Sigmoid colon (tissue), 7 donors: ENCODE results near the gene TACC2. TPM values are rescaled to one million over a fixed set of nuclear protein-coding genes. Genes with fewer than 3 reads are reported as not detected.

Experiments
- DNase-seq: peaks from one replicate; pipeline ENCODE4 v3.0.0-alpha.2; 2019
- H3K27ac ChIP-seq, 4 donors: fragments of 200-600 bp; sonication (generic); one replicate each; pipeline ENCODE4 v1.5.1; 2016 to 2019; ENCODE audit warnings: mild to moderate bottlenecking in 1 of 4
- H3K27me3 ChIP-seq, 3 donors: fragments of 200-600 bp; sonication (generic); one replicate each; pipeline ENCODE4 v1.5.1; 2019; ENCODE audit warnings: mild to moderate bottlenecking in 1 of 3
- H3K36me3 ChIP-seq, 4 donors: fragments of 200-600 bp; sonication (generic); one replicate each; pipeline ENCODE4 v1.5.1; 2016 to 2019
- H3K4me1 ChIP-seq, 4 donors: fragments of 200-600 bp; sonication (generic); one replicate each; pipeline ENCODE4 v1.5.1; 2017 to 2019
- H3K4me3 ChIP-seq, 4 donors: fragments of 200-600 bp; sonication (generic); one replicate each; pipeline ENCODE4 v1.5.1; 2017 to 2019; ENCODE audit warnings: mild to moderate bottlenecking in 2 of 4, moderate library complexity in 1 of 4
- H3K9me3 ChIP-seq, 4 donors: fragments of 200-600 bp in 3 of 4; sonication (generic) in 3 of 4; one replicate each; pipeline versions ENCODE4 v1.5.1 to v1.6.1; 2013 to 2019
- EP300 ChIP-seq, 4 donors: sonication (generic); formaldehyde crosslinking; IDR thresholded peaks; one replicate each; pipeline ENCODE4 v1.6.1; 2017; ENCODE audit warnings: antibody characterized with exemption in 4 of 4
- POLR2A ChIP-seq, 2 donors: fragments of 450-650 bp; IDR thresholded peaks; one replicate each; pipeline ENCODE4 v1.6.1; 2016; ENCODE audit warnings: antibody characterized with exemption in 2 of 2, mild to moderate bottlenecking in 2 of 2, moderate library complexity in 2 of 2
- POLR2AphosphoS5 ChIP-seq, 4 donors: sonication (generic); formaldehyde crosslinking; IDR thresholded peaks; one replicate each; pipeline ENCODE4 v1.6.1; 2017; ENCODE audit warnings: antibody characterized with exemption in 4 of 4
- WGBS, 2 donors: extraction: QIAGEN DNeasy Blood & Tissue Kit; methylation state at CpG; one replicate each; pipeline ENCODE4 v1.1.7; 2013; 5-methylcytosine and 5-hydroxymethylcytosine counted together
- intact Hi-C: fragments of 100-400 bp; cut with DNase I; formaldehyde crosslinking; loops from one replicate; pipeline ENCODE4 v1.15.1; 2023
- polyA plus RNA-seq, 3 donors: library from polyadenylated mRNA; stranded (reverse); fragments of 200-250 nt; gene quantifications; one replicate each; pipeline ENCODE4 v1.2.3, GENCODE V29; 2013
- total RNA-seq, 4 donors: library from RNA; depleted of rRNA; stranded (reverse); fragments of >200 nt; gene quantifications; one replicate each; pipeline ENCODE4 v1.1.0, GENCODE V29; 2016
- TF ChIP-seq, protein P1 (sequence below), 4 experiments: fragments of 450-650 bp in 3 of 4; fragments of 200-600 bp in 1 of 4; IDR thresholded peaks; one replicate each; pipeline ENCODE4 v1.5.1; 2016 to 2019; ENCODE audit warnings: antibody characterized with exemption in 4 of 4, mild to moderate bottlenecking in 3 of 4, moderate library complexity in 2 of 4
- donor health status: healthy with polysubstance abuse.
- donor health status: Bipolar disorder and iron deficiency.
- donor health status: healthy.

TACC2 gene
- total and polyA plus RNA-seq, 7 donors = 43.7 to 173 (median 71.0) TPM

DNA sequence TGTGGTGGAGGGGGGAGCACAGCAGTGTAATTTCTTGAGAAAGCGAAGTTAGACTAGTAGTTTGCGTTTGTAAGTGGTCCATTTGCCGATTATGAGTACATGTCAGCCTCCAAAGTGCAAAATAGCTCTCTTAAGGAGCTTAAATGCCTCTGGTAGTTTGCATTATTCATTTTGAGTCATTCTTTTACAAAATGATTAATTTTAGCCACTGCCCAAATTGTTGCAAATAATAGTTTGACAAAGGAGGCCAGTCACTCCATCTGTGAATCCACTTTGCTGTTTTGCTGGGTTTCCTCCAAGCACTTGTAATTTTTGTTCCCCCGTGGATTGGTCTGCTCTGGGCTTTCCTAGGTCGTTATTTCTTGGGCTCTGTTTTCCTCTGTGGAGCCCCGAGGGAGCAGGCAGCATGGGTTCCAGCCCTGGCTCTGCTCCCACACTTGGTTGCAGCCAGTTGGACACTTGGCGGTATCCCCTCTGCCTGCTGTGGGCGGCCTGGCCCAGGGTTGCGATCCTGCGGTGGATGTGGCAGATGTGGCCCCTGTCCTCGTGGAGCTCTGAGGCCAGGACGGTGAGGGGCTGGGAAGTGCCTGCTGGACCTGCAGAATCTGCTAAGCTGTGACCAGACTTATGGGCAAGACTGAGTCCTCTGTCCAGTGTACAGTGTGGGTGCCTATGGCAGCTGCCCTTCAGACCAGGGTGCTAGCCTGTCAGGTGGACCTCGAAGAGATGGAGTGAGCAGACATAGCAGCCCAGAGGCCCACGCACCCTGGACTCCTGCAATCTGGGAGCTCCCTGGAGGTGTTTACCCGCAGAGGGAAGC is 153.1 kb downstream of the TACC2 start:
- TF ChIP-seq POLR2AphosphoS5 (IDR thresholded peaks at IDR 0.05) (peak in 1 of 4 donors; percentile 18), EP300 (IDR thresholded peaks at IDR 0.05) (no peak)
- no peaks in the 10 kb centered on the region for H3K9me3 ChIP-seq
- DNase-seq = no peak
- no peaks in the 10 kb centered on the region for H3K27me3 ChIP-seq
- peaks cover 0 to 27% (median 9%) of the 10 kb centered on the region in 4 donors for H3K36me3 ChIP-seq
- H3K4me1 ChIP-seq = peaks cover 0 to 64% (median 57%) of the 10 kb centered on the region in 4 donors
- H3K4me3 ChIP-seq = no peak overlapping the region
- peak overlapping the region; percentile 80 to 88 (median 86) for H3K27ac ChIP-seq
- intact Hi-C loops = loop anchor here (5.0 to 10.0 kb wide), 5 partner anchors 50 to 293 kb away; partner anchors contain the start of gene PLEKHA1
- WGBS, 2 donors = 73 to 77% methylated on average over 15 of the region's 15 CpGs

DNA sequence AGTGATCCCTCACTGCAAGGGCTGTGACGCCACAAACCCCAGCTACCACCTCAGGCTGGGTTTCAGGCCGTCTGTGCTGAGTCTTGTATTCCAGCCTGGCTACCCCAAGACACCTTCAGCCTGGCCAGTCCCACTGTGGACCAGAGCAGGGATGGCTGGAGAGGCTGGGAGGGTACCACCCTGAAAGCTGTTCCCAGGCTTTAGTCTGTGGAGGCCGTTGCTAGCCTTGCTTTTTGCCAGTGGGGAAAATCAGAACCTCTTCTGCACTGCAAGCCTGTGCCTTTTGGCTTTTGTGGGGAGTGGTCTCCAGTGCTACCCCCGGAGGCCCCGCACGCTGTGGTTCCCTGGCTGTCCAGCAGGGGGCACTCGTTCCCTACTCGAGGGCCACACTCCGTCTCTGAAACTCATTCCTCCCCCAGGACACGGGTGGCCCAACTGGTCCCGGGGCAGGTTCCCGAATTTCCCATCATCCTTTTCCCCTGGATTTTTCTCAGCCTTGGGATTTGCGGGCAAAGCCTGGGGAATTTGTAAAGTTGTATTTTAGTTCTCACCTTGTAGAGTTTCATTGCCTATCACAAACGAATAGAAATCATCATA is 153.8 kb downstream of the TACC2 start:
- no peak overlapping the region for H3K4me3 ChIP-seq
- no peaks in the 10 kb centered on the region for H3K9me3 ChIP-seq
- H3K27me3 ChIP-seq = no peaks in the 10 kb centered on the region
- H3K4me1 ChIP-seq = peaks cover 0 to 68% (median 60%) of the 10 kb centered on the region in 4 donors
- intact Hi-C loops = loop anchor here (5.0 to 10.0 kb wide), 5 partner anchors 50 to 292 kb away; partner anchors contain the start of gene PLEKHA1
- no peak for TF ChIP-seq EP300 (IDR thresholded peaks at IDR 0.05)
- TF ChIP-seq, protein P1, sequence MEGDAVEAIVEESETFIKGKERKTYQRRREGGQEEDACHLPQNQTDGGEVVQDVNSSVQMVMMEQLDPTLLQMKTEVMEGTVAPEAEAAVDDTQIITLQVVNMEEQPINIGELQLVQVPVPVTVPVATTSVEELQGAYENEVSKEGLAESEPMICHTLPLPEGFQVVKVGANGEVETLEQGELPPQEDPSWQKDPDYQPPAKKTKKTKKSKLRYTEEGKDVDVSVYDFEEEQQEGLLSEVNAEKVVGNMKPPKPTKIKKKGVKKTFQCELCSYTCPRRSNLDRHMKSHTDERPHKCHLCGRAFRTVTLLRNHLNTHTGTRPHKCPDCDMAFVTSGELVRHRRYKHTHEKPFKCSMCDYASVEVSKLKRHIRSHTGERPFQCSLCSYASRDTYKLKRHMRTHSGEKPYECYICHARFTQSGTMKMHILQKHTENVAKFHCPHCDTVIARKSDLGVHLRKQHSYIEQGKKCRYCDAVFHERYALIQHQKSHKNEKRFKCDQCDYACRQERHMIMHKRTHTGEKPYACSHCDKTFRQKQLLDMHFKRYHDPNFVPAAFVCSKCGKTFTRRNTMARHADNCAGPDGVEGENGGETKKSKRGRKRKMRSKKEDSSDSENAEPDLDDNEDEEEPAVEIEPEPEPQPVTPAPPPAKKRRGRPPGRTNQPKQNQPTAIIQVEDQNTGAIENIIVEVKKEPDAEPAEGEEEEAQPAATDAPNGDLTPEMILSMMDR (IDR thresholded peaks at IDR 0.05) = peak; percentile 78 to 99 (median 94)
- 25 to 35% methylated on average over 14 of the region's 14 CpGs for WGBS, 2 donors
- no peak for DNase-seq
- peak overlapping the region; percentile 80 to 88 (median 86) for H3K27ac ChIP-seq
- H3K36me3 ChIP-seq = peaks cover 0 to 20% (median 9%) of the 10 kb centered on the region in 4 donors

- Histone ChIP-seq H3K27me3 (no peaks in the 10 kb centered on the region), H3K36me3 (peaks cover 0 to 19% (median 9%) of the 10 kb centered on the region in 4 donors), H3K9me3 (no peaks in the 10 kb centered on the region), H3K4me3 (no peak overlapping the region), H3K27ac (peak overlapping the region; percentile 80 to 88 (median 86)), H3K4me1 (peaks cover 0 to 71% (median 63%) of the 10 kb centered on the region in 4 donors)
- WGBS, 2 donors = 69 to 82% methylated on average over 14 of the region's 14 CpGs
- intact Hi-C loops = loop anchor here (5.0 to 10.0 kb wide), 5 partner anchors 49 to 291 kb away; partner anchors contain the start of gene PLEKHA1
- TF ChIP-seq POLR2A (IDR thresholded peaks at IDR 0.05) = no peak
- no peak for DNase-seq
Observed at GRCh38 chr10:122143238-122143841, 154.4 kb downstream of the TACC2 start.

DNA sequence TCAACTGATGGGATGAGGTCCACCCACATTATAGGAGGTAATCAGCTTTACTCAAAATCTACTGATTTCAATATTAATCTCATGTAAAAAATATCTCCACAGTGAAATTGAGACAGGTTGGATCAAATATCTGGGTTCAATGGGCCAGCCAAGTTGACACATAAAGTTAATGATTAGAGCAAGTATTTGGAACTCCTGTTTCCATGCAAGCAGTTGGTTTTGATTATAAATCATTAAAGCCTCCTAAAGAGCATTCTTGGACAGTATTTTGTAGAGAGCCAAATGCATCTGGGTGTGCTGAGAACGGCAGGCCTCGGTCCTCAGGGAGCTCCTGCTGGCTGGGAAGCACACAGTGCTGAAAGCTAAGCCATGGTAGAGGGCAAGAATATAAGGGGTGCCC is 155.2 kb downstream of the TACC2 start:
- Histone ChIP-seq H3K27ac (peak overlapping the region in 3 of 4 donors; percentile 80 to 88 (median 88)), H3K36me3 (peaks cover 0 to 19% (median 9%) of the 10 kb centered on the region in 4 donors), H3K27me3 (no peaks in the 10 kb centered on the region), H3K4me3 (no peak overlapping the region), H3K9me3 (no peaks in the 10 kb centered on the region), H3K4me1 (peaks cover 0 to 71% (median 63%) of the 10 kb centered on the region in 4 donors)
- WGBS, 2 donors = 85 to 92% methylated on average over 2 of the region's 2 CpGs
- DNase-seq = no peak
- intact Hi-C loops = loop anchor here (5.0 to 10.0 kb wide), 5 partner anchors 48 to 291 kb away; partner anchors contain the start of gene PLEKHA1
- TF ChIP-seq, protein P1 (IDR thresholded peaks at IDR 0.05) = no peak
- no peak for TF ChIP-seq EP300 (IDR thresholded peaks at IDR 0.05)
- no peak for TF ChIP-seq POLR2AphosphoS5 (IDR thresholded peaks at IDR 0.05)
- no peak for TF ChIP-seq POLR2A (IDR thresholded peaks at IDR 0.05)

- WGBS, 2 donors = 94 to 97% methylated on average over 2 of the region's 2 CpGs
- Histone ChIP-seq H3K27ac (no peak overlapping the region), H3K27me3 (no peaks in the 10 kb centered on the region), H3K4me3 (no peak overlapping the region), H3K4me1 (peaks cover 0 to 71% (median 63%) of the 10 kb centered on the region in 4 donors), H3K36me3 (peaks cover 0 to 19% (median 9%) of the 10 kb centered on the region in 4 donors), H3K9me3 (no peaks in the 10 kb centered on the region)
- no peak for DNase-seq
- TF ChIP-seq POLR2A (IDR thresholded peaks at IDR 0.05) = no peak
- no peak for TF ChIP-seq POLR2AphosphoS5 (IDR thresholded peaks at IDR 0.05)
- TF ChIP-seq, protein P1 (IDR thresholded peaks at IDR 0.05) = no peak
- no peak for TF ChIP-seq EP300 (IDR thresholded peaks at IDR 0.05)
- intact Hi-C loops = loop anchor here (10.0 kb wide), 1 partner anchor 290 kb away; no protein-coding TSS in a partner anchor
Observed at GRCh38 chr10:122145113-122145512, 156.2 kb downstream of the TACC2 start.
